ENCODE results near the gene KIAA1549. TPM values are rescaled to one million over a fixed set of nuclear protein-coding genes. Genes with fewer than 3 reads are reported as not detected.

KIAA1549 gene
- total and polyA plus RNA-seq, 9 of the 15 experiments (the other 6 are each of a cell fraction or from before 2014, with no cell fraction given): 0.01 to 0.29 (median 0.07) TPM

DNA sequence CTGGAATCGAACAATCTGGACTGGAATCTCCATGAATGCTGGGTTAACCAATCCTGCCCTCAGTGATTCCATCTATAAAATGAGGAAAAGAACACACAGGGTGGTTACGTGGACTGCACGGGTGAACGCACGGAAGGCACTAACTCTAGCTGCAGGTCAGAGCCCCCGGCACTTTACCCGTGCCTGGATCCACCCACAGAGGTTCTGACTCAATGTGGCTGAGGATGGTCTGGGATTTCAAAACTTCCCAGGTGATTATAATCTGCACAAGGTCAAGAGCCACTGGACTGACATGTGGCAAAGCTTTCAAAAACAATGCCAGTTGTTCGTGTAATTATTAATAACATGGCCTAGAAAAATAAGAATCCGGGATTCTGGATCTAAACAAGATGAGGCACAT lies 29.2 kb downstream of the KIAA1549 start (continued):
- TF ChIP-seq DLX4 (CRISPR knock-in tag; IDR thresholded peaks at IDR 0.05) (no peak), ZNF609 (CRISPR knock-in tag; IDR thresholded peaks at IDR 0.05; ENCODE audit: borderline replicate concordance) (no peak), MTA1 (IDR thresholded peaks at IDR 0.05; ENCODE audit: borderline replicate concordance) (no peak), ATF3 (IDR thresholded peaks at IDR 0.05) (no peak), ATF3 (CRISPR knock-in tag; conservative IDR thresholded peaks at IDR 0.05) (no peak), ZNF79 (CRISPR knock-in tag; IDR thresholded peaks at IDR 0.05; ENCODE audit: low read depth) (no peak), USF1 (CRISPR knock-in tag; IDR thresholded peaks at IDR 0.05) (no peak), EZH2 (IDR thresholded peaks at IDR 0.05; ENCODE audit: borderline replicate concordance, low read depth, low read length) (no peak)
- TF ChIP-seq, protein P1, sequence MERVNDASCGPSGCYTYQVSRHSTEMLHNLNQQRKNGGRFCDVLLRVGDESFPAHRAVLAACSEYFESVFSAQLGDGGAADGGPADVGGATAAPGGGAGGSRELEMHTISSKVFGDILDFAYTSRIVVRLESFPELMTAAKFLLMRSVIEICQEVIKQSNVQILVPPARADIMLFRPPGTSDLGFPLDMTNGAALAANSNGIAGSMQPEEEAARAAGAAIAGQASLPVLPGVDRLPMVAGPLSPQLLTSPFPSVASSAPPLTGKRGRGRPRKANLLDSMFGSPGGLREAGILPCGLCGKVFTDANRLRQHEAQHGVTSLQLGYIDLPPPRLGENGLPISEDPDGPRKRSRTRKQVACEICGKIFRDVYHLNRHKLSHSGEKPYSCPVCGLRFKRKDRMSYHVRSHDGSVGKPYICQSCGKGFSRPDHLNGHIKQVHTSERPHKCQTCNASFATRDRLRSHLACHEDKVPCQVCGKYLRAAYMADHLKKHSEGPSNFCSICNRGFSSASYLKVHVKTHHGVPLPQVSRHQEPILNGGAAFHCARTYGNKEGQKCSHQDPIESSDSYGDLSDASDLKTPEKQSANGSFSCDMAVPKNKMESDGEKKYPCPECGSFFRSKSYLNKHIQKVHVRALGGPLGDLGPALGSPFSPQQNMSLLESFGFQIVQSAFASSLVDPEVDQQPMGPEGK (CRISPR knock-in tag; IDR thresholded peaks at IDR 0.05; ENCODE audit: borderline replicate concordance): no peak
